ENCODE data around the gene BRI3BP.
"Not testable (repeated sequence)": the region's sequence is repeated elsewhere in the genome, so short reads cannot be mapped to it uniquely, and the experiment has no call there.

The BRI3BP gene

GRCh38 chr12:124971603-124972002 lies 21.8 kb upstream of the BRI3BP start:
- no peak for DNase-seq (ENCODE audit: extremely low read depth in 1 of 2, low read depth in 1 of 2)

GRCh38 chr12:124972211-124972610 lies 21.2 kb upstream of the BRI3BP start:
- DNase-seq (ENCODE audit: extremely low read depth in 1 of 2, low read depth in 1 of 2) = no peak

GRCh38 chr12:124975276-124975675 lies 18.2 kb upstream of the BRI3BP start:
- DNase-seq (ENCODE audit: extremely low read depth in 1 of 2, low read depth in 1 of 2) = no peak

- no peak for DNase-seq (ENCODE audit: extremely low read depth in 1 of 2, low read depth in 1 of 2)
These were observed 16.4 kb upstream of the BRI3BP start for GRCh38 chr12:124976999-124977398.

GRCh38 chr12:124979568-124979967 lies 13.9 kb upstream of the BRI3BP start:
- DNase-seq (ENCODE audit: extremely low read depth in 1 of 2, low read depth in 1 of 2) = no peak

- no peak for DNase-seq (ENCODE audit: extremely low read depth in 1 of 2, low read depth in 1 of 2)
These were observed 13.2 kb upstream of the BRI3BP start for GRCh38 chr12:124980098-124980892.

- DNase-seq (ENCODE audit: extremely low read depth in 1 of 2, low read depth in 1 of 2) = not testable (repeated sequence)
These were observed 6.6 kb upstream of the BRI3BP start for GRCh38 chr12:124986876-124987275.

GRCh38 chr12:124992874-124993625 lies 395 bp upstream of the BRI3BP start:
- DNase-seq (ENCODE audit: extremely low read depth in 1 of 2, low read depth in 1 of 2) = peak; percentile 56

GRCh38 chr12:124994437-124994975 lies 1.1 kb downstream of the BRI3BP start:
- DNase-seq (ENCODE audit: extremely low read depth in 1 of 2, low read depth in 1 of 2) = no peak

GRCh38 chr12:124995200-124995961 lies 1.9 kb downstream of the BRI3BP start:
- DNase-seq (ENCODE audit: extremely low read depth in 1 of 2, low read depth in 1 of 2) = no peak

- no peak for DNase-seq (ENCODE audit: extremely low read depth in 1 of 2, low read depth in 1 of 2)
These were observed 5.3 kb downstream of the BRI3BP start for GRCh38 chr12:124998705-124999104.

- no peak for DNase-seq (ENCODE audit: extremely low read depth in 1 of 2, low read depth in 1 of 2)
These were observed 8.2 kb downstream of the BRI3BP start for GRCh38 chr12:125001636-125002035.

- DNase-seq (ENCODE audit: extremely low read depth in 1 of 2, low read depth in 1 of 2) = no peak
These were observed 9.6 kb downstream of the BRI3BP start for GRCh38 chr12:125003021-125003420.

GRCh38 chr12:125004621-125005020 lies 11.2 kb downstream of the BRI3BP start:
- no peak for DNase-seq (ENCODE audit: extremely low read depth in 1 of 2, low read depth in 1 of 2)

GRCh38 chr12:125005652-125006051 lies 12.2 kb downstream of the BRI3BP start:
- no peak for DNase-seq (ENCODE audit: extremely low read depth in 1 of 2, low read depth in 1 of 2)

GRCh38 chr12:125006365-125006764 lies 12.9 kb downstream of the BRI3BP start:
- DNase-seq (ENCODE audit: extremely low read depth in 1 of 2, low read depth in 1 of 2) = no peak

GRCh38 chr12:125013816-125014442 lies 20.5 kb downstream of the BRI3BP start:
- DNase-seq (ENCODE audit: extremely low read depth in 1 of 2, low read depth in 1 of 2) = no peak

GRCh38 chr12:125014526-125014925 lies 21.1 kb downstream of the BRI3BP start:
- no peak for DNase-seq (ENCODE audit: extremely low read depth in 1 of 2, low read depth in 1 of 2)

GRCh38 chr12:125015680-125016310 lies 22.4 kb downstream of the BRI3BP start:
- DNase-seq (ENCODE audit: extremely low read depth in 1 of 2, low read depth in 1 of 2) = no peak

GRCh38 chr12:125017801-125018200 lies 24.4 kb downstream of the BRI3BP start:
- DNase-seq (ENCODE audit: extremely low read depth in 1 of 2, low read depth in 1 of 2) = no peak
